Liver (tissue), 9 donors: ENCODE results near the gene KANK2. TPM values are rescaled to one million over a fixed set of nuclear protein-coding genes. Genes with fewer than 3 reads are reported as not detected.
"Not testable (repeated sequence)": the region's sequence is repeated elsewhere in the genome, so short reads cannot be mapped to it uniquely, and the experiment has no call there.

Source experiments
- DNase-seq: peaks from one replicate; pipeline ENCODE4 v3.0.0-alpha.2; 2017; ENCODE audit warnings: low spot score
- H3K27ac ChIP-seq, 2 donors: one replicate each; pipeline ENCODE4 v1.7.0; 2013; ENCODE audit warnings: inconsistent platforms in 2 of 2, low read length in 2 of 2, control low read depth in 1 of 2, low read depth in 1 of 2, mild to moderate bottlenecking in 1 of 2
- H3K27me3 ChIP-seq, 4 donors: one replicate each; pipeline versions ENCODE4 v1.6.1 to v1.7.0; 2013; ENCODE audit warnings: low read length in 3 of 4, inconsistent platforms in 1 of 4, mild to moderate bottlenecking in 1 of 4, moderate library complexity in 1 of 4; ENCODE audit not compliant: control insufficient read depth in 4 of 4, insufficient read depth in 4 of 4
- H3K36me3 ChIP-seq, 4 donors: one replicate each; pipeline versions ENCODE4 v1.6.1 to v1.7.0; 2013; ENCODE audit warnings: low read length in 3 of 4, mild to moderate bottlenecking in 3 of 4, low read depth in 1 of 4, moderate library complexity in 1 of 4; ENCODE audit not compliant: control insufficient read depth in 4 of 4, insufficient read depth in 3 of 4
- H3K4me1 ChIP-seq, 4 donors: one replicate each; pipeline versions ENCODE4 v1.6.1 to v1.7.0; 2013; ENCODE audit warnings: low read length in 3 of 4, mild to moderate bottlenecking in 3 of 4, moderate library complexity in 1 of 4; ENCODE audit not compliant: control insufficient read depth in 4 of 4, insufficient read depth in 4 of 4
- H3K4me3 ChIP-seq, 3 donors: one replicate each; pipeline versions ENCODE4 v1.6.1 to v1.7.0; 2013; ENCODE audit warnings: low read length in 3 of 3, control low read depth in 1 of 3, low read depth in 1 of 3, mild to moderate bottlenecking in 1 of 3
- H3K9ac ChIP-seq, 2 donors: one replicate each; pipeline ENCODE4 v1.7.0; 2013; ENCODE audit warnings: low read length in 2 of 2, mild to moderate bottlenecking in 2 of 2, moderate library complexity in 2 of 2, control low read depth in 1 of 2, low read depth in 1 of 2
- H3K9me3 ChIP-seq, 4 donors: one replicate each; pipeline versions ENCODE4 v1.6.1 to v1.7.0; 2013; ENCODE audit warnings: low read length in 3 of 4; ENCODE audit not compliant: control insufficient read depth in 4 of 4
- EGR1 ChIP-seq, 2 donors: IDR thresholded peaks; 2 replicates each; pipeline ENCODE4 v1.6.1; 2016 to 2018; ENCODE audit warnings: antibody characterized with exemption in 2 of 2, low read depth in 2 of 2
- FOXA1 ChIP-seq: IDR thresholded peaks from 2 replicates; pipeline ENCODE4 v1.6.1; 2016; ENCODE audit warnings: antibody characterized with exemption
- FOXA2 ChIP-seq: IDR thresholded peaks from 2 replicates; pipeline ENCODE4 v1.6.1; 2016; ENCODE audit warnings: antibody characterized with exemption
- GABPA ChIP-seq, 2 donors: IDR thresholded peaks in 1 of 2; conservative IDR thresholded peaks in 1 of 2; 2 replicates each; pipeline ENCODE4 v1.6.1; 2016; ENCODE audit warnings: antibody characterized with exemption in 2 of 2, mild to moderate bottlenecking in 1 of 2, moderate library complexity in 1 of 2
- HNF4A ChIP-seq, 2 donors: conservative IDR thresholded peaks; 2 replicates each; pipeline ENCODE4 v1.6.1; 2016; ENCODE audit warnings: antibody characterized with exemption in 2 of 2, mild to moderate bottlenecking in 2 of 2
- HNF4G ChIP-seq: IDR thresholded peaks from 2 replicates; pipeline ENCODE4 v1.6.1; 2016; ENCODE audit warnings: antibody characterized with exemption
- JUND ChIP-seq, 2 donors: IDR thresholded peaks; 2 replicates each; pipeline ENCODE4 v1.6.1; 2016; ENCODE audit warnings: antibody characterized with exemption in 2 of 2
- NR2F2 ChIP-seq: IDR thresholded peaks from 2 replicates; pipeline ENCODE4 v1.6.1; 2016; ENCODE audit warnings: antibody characterized with exemption
- RAD21 ChIP-seq, 2 donors: IDR thresholded peaks; 2 replicates each; pipeline ENCODE4 v1.6.1; 2016; ENCODE audit warnings: antibody characterized with exemption in 2 of 2, mild to moderate bottlenecking in 2 of 2
- RXRA ChIP-seq, 2 donors: IDR thresholded peaks; 2 replicates each; pipeline ENCODE4 v1.6.1; 2017 to 2018; ENCODE audit warnings: antibody characterized with exemption in 2 of 2, mild to moderate bottlenecking in 1 of 2
- SP1 ChIP-seq: IDR thresholded peaks from 2 replicates; pipeline ENCODE4 v1.6.1; 2018; ENCODE audit warnings: antibody characterized with exemption, mild to moderate bottlenecking
- TAF1 ChIP-seq: conservative IDR thresholded peaks from 2 replicates; pipeline ENCODE4 v1.6.1; 2016; ENCODE audit warnings: antibody characterized with exemption, mild to moderate bottlenecking
- YY1 ChIP-seq: IDR thresholded peaks from 2 replicates; pipeline ENCODE4 v1.6.1; 2016; ENCODE audit warnings: antibody characterized with exemption, mild to moderate bottlenecking
- WGBS: extraction: QIAGEN DNeasy Blood & Tissue Kit; methylation state at CpG from one replicate; pipeline ENCODE4 v1.1.7; 2013; 5-methylcytosine and 5-hydroxymethylcytosine counted together
- polyA plus RNA-seq, 2 donors: library from polyadenylated mRNA; stranded (reverse) in 1 of 2; unstranded in 1 of 2; fragments of 200-250 nt in 1 of 2; fragments of >200 nt in 1 of 2; fragmentation: Nextera tagmentation in 1 of 2; extraction: Ambion mirVana in 1 of 2; gene quantifications; one replicate each; pipeline versions ENCODE4 v1.2.1 to v1.2.3, GENCODE V29; 2013 to 2015
- total RNA-seq, 2 donors: library from RNA; depleted of rRNA; stranded (reverse); fragments of >200 nt; gene quantifications; one replicate each; pipeline ENCODE4 v1.2.3, GENCODE V29; 2014
- TF ChIP-seq, protein P1 (sequence below): IDR thresholded peaks from 2 replicates; pipeline ENCODE4 v1.6.1; 2016; ENCODE audit warnings: antibody characterized with exemption, mild to moderate bottlenecking
- TF ChIP-seq, protein P2 (sequence below): IDR thresholded peaks from 2 replicates; pipeline ENCODE4 v1.6.1; 2016; ENCODE audit warnings: antibody characterized with exemption
- TF ChIP-seq, protein P3 (sequence below): IDR thresholded peaks from 2 replicates; pipeline ENCODE4 v1.6.1; 2016; ENCODE audit warnings: antibody characterized with exemption
- TF ChIP-seq, protein P4 (sequence below): fragments of 150-350 bp; IDR thresholded peaks from 2 replicates; pipeline ENCODE4 v1.5.1; 2017; ENCODE audit warnings: improper control_type of control experiment, low read depth, low read length; ENCODE audit not compliant: missing input control
- donor health status: healthy.
- donor health status: healthy.
- donor health status: healthy.
- donor health status: healthy.
- donor health status: healthy.

Gene KANK2
- total and polyA plus RNA-seq, 4 donors = 15.0 to 67.8 (median 40.6) TPM

DNA sequence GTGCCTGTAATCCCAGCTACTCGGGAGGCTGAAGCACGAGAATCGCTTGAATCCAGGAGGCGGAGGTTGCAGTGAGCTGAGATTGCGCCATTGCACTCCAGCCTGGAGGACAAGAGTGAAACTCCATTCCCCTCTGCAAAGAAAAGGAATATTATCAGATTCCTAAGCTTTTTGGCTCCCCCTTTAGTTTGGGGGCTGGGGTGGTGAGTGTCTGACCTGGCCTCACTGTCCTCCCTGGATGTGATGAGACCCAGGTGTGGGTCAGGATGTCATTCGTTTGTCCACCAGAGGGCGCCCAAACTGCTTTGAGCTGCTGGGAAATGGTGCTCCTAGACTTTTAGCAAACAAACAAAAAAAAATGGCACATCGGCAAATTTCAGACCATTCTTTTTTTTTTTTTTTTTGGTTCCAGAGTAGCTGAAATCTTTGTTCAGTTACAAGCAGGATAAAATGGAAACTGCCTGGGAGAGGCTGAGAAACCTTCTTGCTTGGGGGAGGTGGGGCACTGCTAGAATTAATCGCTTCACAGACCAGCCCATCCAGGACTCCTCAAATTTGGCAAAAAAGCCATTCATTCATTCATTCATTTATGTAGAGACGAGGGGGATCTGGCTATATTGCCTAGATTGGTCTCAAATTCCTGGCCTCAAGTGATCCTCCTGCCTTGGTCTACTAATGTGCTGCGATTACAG is 71.2 kb downstream of the KANK2 start (continued):
- TF ChIP-seq, protein P1, sequence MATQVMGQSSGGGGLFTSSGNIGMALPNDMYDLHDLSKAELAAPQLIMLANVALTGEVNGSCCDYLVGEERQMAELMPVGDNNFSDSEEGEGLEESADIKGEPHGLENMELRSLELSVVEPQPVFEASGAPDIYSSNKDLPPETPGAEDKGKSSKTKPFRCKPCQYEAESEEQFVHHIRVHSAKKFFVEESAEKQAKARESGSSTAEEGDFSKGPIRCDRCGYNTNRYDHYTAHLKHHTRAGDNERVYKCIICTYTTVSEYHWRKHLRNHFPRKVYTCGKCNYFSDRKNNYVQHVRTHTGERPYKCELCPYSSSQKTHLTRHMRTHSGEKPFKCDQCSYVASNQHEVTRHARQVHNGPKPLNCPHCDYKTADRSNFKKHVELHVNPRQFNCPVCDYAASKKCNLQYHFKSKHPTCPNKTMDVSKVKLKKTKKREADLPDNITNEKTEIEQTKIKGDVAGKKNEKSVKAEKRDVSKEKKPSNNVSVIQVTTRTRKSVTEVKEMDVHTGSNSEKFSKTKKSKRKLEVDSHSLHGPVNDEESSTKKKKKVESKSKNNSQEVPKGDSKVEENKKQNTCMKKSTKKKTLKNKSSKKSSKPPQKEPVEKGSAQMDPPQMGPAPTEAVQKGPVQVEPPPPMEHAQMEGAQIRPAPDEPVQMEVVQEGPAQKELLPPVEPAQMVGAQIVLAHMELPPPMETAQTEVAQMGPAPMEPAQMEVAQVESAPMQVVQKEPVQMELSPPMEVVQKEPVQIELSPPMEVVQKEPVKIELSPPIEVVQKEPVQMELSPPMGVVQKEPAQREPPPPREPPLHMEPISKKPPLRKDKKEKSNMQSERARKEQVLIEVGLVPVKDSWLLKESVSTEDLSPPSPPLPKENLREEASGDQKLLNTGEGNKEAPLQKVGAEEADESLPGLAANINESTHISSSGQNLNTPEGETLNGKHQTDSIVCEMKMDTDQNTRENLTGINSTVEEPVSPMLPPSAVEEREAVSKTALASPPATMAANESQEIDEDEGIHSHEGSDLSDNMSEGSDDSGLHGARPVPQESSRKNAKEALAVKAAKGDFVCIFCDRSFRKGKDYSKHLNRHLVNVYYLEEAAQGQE = no peak
- TF ChIP-seq YY1 (peak; percentile 24), RAD21 (IDR thresholded peaks at IDR 0.05) (peak; percentile 75 to 85), TAF1 (no peak)

DNA sequence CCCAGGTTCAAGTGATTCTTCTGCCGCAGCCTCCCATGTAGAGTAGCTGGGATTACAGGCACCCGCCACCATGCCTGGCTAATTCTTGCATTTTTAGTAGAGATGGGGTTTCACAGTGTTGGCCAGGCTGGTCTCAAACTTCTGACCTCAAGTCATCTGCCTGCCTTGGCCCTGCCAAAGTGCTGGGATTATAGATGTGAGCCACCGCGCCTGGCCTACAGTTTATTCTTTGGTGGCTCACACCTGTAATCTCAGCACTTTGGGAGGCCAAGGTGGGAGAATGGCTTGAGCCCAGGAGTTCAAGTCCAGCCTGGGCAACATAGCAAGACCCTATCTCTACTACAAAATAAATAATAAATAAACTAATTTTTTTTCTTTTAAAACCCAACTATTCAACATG is 73.2 kb downstream of the KANK2 start:
- not testable (repeated sequence) for H3K27me3 ChIP-seq, DNase-seq, H3K4me3 ChIP-seq, H3K9me3 ChIP-seq, H3K9ac ChIP-seq, H3K27ac ChIP-seq
- Histone ChIP-seq H3K36me3 (peaks cover 29 to 73% (median 66%) of the 10 kb centered on the region in 4 donors), H3K4me1 (peaks cover 0 to 27% (median 14%) of the 10 kb centered on the region in 4 donors)
- 96% methylated on average over 4 of the region's 4 CpGs for WGBS

DNA sequence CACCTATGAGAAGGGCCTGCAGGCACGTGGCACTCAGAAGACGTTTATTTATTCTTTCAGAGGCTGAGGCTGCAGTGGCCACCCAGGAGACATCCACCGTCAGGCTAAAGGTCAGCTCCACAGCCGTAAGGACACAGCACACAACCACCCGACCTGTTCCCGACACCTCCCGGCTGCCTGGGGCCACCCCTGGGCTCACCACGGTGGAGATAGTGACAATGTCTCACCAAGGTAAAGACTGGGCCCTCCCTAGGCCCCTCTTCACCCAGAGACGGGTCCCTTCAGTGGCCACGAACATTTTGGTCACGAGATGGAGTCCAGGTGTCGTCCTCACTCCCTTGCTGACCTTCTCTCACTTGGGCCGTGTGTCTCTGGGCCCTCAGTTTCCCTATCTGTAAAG is 74.2 kb downstream of the KANK2 start:
- DNase-seq = no peak
- no peaks in the 10 kb centered on the region for H3K9me3 ChIP-seq
- H3K36me3 ChIP-seq = peaks cover 28 to 73% (median 66%) of the 10 kb centered on the region in 4 donors
- TF ChIP-seq, protein P2, sequence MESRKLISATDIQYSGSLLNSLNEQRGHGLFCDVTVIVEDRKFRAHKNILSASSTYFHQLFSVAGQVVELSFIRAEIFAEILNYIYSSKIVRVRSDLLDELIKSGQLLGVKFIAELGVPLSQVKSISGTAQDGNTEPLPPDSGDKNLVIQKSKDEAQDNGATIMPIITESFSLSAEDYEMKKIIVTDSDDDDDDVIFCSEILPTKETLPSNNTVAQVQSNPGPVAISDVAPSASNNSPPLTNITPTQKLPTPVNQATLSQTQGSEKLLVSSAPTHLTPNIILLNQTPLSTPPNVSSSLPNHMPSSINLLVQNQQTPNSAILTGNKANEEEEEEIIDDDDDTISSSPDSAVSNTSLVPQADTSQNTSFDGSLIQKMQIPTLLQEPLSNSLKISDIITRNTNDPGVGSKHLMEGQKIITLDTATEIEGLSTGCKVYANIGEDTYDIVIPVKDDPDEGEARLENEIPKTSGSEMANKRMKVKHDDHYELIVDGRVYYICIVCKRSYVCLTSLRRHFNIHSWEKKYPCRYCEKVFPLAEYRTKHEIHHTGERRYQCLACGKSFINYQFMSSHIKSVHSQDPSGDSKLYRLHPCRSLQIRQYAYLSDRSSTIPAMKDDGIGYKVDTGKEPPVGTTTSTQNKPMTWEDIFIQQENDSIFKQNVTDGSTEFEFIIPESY = no peak
- TF ChIP-seq GABPA (IDR thresholded peaks at IDR 0.05 in 1 of 2, conservative IDR thresholded peaks at IDR 0.05 in 1 of 2) (no peak), EGR1 (IDR thresholded peaks at IDR 0.05; ENCODE audit: low read depth in 2 of 2) (no peak), NR2F2 (no peak), RAD21 (IDR thresholded peaks at IDR 0.05) (no peak), JUND (IDR thresholded peaks at IDR 0.05) (no peak), FOXA2 (no peak), HNF4G (no peak), SP1 (no peak), RXRA (IDR thresholded peaks at IDR 0.05) (no peak), FOXA1 (no peak), HNF4A (conservative IDR thresholded peaks at IDR 0.05) (no peak)
- TF ChIP-seq, protein P3, sequence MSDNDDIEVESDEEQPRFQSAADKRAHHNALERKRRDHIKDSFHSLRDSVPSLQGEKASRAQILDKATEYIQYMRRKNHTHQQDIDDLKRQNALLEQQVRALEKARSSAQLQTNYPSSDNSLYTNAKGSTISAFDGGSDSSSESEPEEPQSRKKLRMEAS = no peak
- TF ChIP-seq, protein P4, sequence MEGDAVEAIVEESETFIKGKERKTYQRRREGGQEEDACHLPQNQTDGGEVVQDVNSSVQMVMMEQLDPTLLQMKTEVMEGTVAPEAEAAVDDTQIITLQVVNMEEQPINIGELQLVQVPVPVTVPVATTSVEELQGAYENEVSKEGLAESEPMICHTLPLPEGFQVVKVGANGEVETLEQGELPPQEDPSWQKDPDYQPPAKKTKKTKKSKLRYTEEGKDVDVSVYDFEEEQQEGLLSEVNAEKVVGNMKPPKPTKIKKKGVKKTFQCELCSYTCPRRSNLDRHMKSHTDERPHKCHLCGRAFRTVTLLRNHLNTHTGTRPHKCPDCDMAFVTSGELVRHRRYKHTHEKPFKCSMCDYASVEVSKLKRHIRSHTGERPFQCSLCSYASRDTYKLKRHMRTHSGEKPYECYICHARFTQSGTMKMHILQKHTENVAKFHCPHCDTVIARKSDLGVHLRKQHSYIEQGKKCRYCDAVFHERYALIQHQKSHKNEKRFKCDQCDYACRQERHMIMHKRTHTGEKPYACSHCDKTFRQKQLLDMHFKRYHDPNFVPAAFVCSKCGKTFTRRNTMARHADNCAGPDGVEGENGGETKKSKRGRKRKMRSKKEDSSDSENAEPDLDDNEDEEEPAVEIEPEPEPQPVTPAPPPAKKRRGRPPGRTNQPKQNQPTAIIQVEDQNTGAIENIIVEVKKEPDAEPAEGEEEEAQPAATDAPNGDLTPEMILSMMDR = no peak
- TF ChIP-seq, protein P1 = no peak
- peak overlapping the region; percentile 12 to 19 for H3K27ac ChIP-seq
- 87% methylated on average over 13 of the region's 13 CpGs for WGBS
- H3K27me3 ChIP-seq = no peaks in the 10 kb centered on the region
- H3K4me3 ChIP-seq = no peak overlapping the region
- peaks cover 0 to 19% (median 11%) of the 10 kb centered on the region in 4 donors for H3K4me1 ChIP-seq
- H3K9ac ChIP-seq = no peak overlapping the region
